Activated CD8-positive, alpha-beta memory T cell treated with anti-CD3 and anti-CD28 coated beads, Interleukin-2, amount 10 ng/mL, durations not matched to agents 7 days and 5 days (primary cell): Measurements from ENCODE around the gene ZNF195. TPM values are rescaled to one million over a fixed set of nuclear protein-coding genes. Genes with fewer than 3 reads are reported as not detected.
"Not testable (repeated sequence)": the region's sequence is repeated elsewhere in the genome, so short reads cannot be mapped to it uniquely, and the experiment has no call there.

Experiments used
- ATAC-seq: fragments of 150-1000 bp; cut with Tn5 transposase; one replicate; pipeline ENCODE4 v1.10.0; 2021; ENCODE audit warnings: moderate library complexity
- CTCF ChIA-PET: fragments of 350-600 bp; sonication (Branson Sonifier 250); formaldehyde crosslinking; loops from one replicate; lab custom pipeline; 2021; ENCODE audit warnings: antibody characterized with exemption; lab: Charles Lee
- DNase-seq: peaks from one replicate; pipeline ENCODE4 v3.0.0-alpha.2; 2020
- H3K27ac Mint-ChIP-seq: one replicate; pipeline ENCODE4 v1.8.0; 2021; ENCODE audit warnings: mild to moderate bottlenecking, mixed read lengths
- H3K27me3 Mint-ChIP-seq: one replicate; pipeline ENCODE4 v1.8.0; 2021; ENCODE audit warnings: mixed read lengths
- H3K36me3 Mint-ChIP-seq: one replicate; pipeline ENCODE4 v1.8.0; 2021; ENCODE audit warnings: mild to moderate bottlenecking, mixed read lengths
- H3K4me1 Mint-ChIP-seq: one replicate; pipeline ENCODE4 v1.8.0; 2021; ENCODE audit warnings: mixed read lengths
- H3K4me3 Mint-ChIP-seq: one replicate; pipeline ENCODE4 v1.8.0; 2021; ENCODE audit warnings: mild to moderate bottlenecking, moderate library complexity, mixed read lengths
- H3K9me3 Mint-ChIP-seq: one replicate; pipeline ENCODE4 v1.8.0; 2022; ENCODE audit warnings: low read depth, mixed read lengths
- total RNA-seq, 2 experiments: library from RNA; stranded (reverse); gene quantifications; one replicate each; pipeline ENCODE4 v1.2.3, GENCODE V29; 2021

ZNF195 gene
- total RNA-seq: 10 to 100 TPM; 39.1 to 43.1 TPM

GRCh38 chr11:3378426-3379423, at the start of gene ZNF195:
Gene ZNF195 (minus strand): TSS chr11:3379146. CDS start chr11:3379040, 106 bp downstream.
- Mint-ChIP-seq H3K27ac (peak within 1 kb of the TSS; percentile 93), H3K36me3 (peaks cover 44% of the 10 kb centered on the region), H3K27me3 (no peaks in the 10 kb centered on the region), H3K4me3 (peak within 1 kb of the TSS; percentile 85), H3K9me3 (peaks cover 12% of the 10 kb centered on the region), H3K4me1 (peaks cover 34% of the 10 kb centered on the region)
- CTCF ChIA-PET: interaction anchor here (1.2 to 1.8 kb wide), 4 partner anchors 9 to 463 kb away, joined by 3 to 5 read pairs (median 4); partner anchors contain the start of gene RHOG
- peak; percentile 100 for ATAC-seq
- DNase-seq: peak; percentile 99

- H3K27ac Mint-ChIP-seq, H3K36me3 Mint-ChIP-seq, ATAC-seq, DNase-seq, H3K4me1 Mint-ChIP-seq, CTCF ChIA-PET, H3K9me3 Mint-ChIP-seq, H3K4me3 Mint-ChIP-seq: not testable (repeated sequence)
- H3K27me3 Mint-ChIP-seq: peaks cover 38% of the 10 kb centered on the region
Observed at GRCh38 chr11:3428076-3428475, 49.1 kb upstream of the ZNF195 start.

DNA sequence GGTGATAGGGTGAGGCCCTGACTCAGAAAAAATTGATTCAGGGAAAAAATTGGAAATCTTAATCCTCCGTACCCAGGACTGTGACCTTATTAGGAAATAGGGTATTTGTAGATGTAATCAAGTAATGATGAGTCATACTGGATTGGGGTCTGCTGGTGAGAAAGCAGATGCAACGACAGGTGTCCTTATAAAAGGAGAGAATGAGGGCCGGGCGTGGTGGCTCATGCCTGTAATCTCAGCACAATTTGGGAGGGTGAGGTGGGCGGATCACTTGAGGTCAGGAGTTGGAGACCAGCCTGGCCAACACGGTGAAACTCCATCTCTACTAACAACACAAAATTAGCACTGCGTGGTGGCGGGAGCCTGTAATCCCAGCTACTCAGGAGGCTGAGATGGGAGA, 47.6 kb upstream of the ZNF195 start:
- H3K36me3 Mint-ChIP-seq, DNase-seq, ATAC-seq, H3K27ac Mint-ChIP-seq, CTCF ChIA-PET, H3K9me3 Mint-ChIP-seq, H3K4me3 Mint-ChIP-seq, H3K4me1 Mint-ChIP-seq: not testable (repeated sequence)
- peaks cover 42% of the 10 kb centered on the region for H3K27me3 Mint-ChIP-seq

DNA sequence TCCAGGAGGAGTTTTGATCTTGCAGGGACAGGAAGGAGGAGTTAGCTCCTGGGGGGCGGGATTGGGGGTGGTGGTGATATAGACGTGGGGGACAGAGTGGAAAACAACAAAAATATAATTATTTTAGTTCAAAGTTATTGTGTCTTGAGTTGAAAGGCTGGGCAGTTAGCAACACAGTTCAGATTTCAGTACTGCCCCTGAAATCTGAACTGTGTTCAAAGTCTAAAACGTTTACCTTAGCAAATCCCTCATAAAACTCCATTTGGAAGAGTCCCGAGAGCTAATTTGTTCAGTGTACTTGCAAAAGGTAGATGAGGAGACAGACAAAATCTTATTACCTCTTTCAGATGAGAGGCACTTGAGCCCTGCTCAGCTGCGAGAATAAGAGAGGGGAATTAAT, 45.0 kb upstream of the ZNF195 start:
- CTCF ChIA-PET, ATAC-seq, H3K27ac Mint-ChIP-seq, H3K4me1 Mint-ChIP-seq, H3K4me3 Mint-ChIP-seq, DNase-seq, H3K36me3 Mint-ChIP-seq, H3K9me3 Mint-ChIP-seq: not testable (repeated sequence)
- peaks cover 35% of the 10 kb centered on the region for H3K27me3 Mint-ChIP-seq

GRCh38 chr11:3423138-3423731, 44.3 kb upstream of the ZNF195 start:
- Mint-ChIP-seq H3K4me3 (peak overlapping the region; percentile 90), H3K27me3 (peaks cover 28% of the 10 kb centered on the region)
- not testable (repeated sequence) for H3K27ac Mint-ChIP-seq, H3K4me1 Mint-ChIP-seq, DNase-seq, ATAC-seq, H3K36me3 Mint-ChIP-seq, H3K9me3 Mint-ChIP-seq
- CTCF ChIA-PET: interaction anchor here (1.1 kb wide), 1 partner anchor 14 kb away, joined by 3 read pairs; no protein-coding TSS in a partner anchor

DNA sequence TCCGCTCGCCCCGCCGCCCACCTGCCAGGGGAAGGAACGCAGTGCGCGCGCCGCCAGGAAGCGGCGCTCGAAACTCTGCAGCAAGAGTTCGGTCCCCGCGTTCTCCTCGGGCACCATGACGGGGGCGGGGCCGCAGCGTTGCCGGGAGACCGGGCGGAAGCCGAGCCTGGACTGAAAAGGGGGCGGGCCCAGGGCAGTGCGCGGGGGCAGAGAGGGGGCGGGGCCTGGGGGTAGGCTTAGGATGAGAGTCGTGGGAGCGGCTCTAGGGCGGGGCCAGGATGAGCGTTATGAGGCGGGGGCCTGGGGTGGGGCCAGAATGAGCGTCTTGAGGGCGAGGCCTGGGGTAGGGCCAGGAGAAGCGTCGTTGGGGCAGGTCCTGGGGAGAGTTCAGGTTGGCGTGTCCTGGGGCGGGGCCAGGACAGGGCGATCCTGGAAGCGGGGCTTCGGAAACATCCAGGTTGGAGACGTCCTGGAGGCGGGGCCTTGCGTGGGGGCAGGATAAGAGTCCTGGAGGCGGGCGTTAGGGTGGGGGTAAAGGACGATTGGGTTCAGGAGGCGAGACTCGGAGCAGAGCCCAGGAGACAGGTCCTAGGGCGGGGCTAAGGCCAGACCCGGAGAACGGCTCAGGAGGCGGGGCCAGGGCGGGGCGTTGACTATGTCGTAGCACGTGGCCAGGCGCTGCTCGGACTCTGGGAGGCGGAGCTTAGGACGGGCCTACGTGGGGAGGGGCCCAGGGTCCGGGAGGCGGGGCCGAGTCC, 43.6 kb upstream of the ZNF195 start:
- not testable (repeated sequence) for H3K36me3 Mint-ChIP-seq, H3K4me1 Mint-ChIP-seq, H3K9me3 Mint-ChIP-seq
- peaks cover 24% of the 10 kb centered on the region for H3K27me3 Mint-ChIP-seq
- H3K27ac Mint-ChIP-seq: peak overlapping the region; percentile 94
- peak; percentile 99 for DNase-seq
- H3K4me3 Mint-ChIP-seq: peak overlapping the region; percentile 90
- ATAC-seq: peak; percentile 99
- CTCF ChIA-PET: interaction anchor here (1.1 kb wide), 1 partner anchor 14 kb away, joined by 3 read pairs; no protein-coding TSS in a partner anchor

DNA sequence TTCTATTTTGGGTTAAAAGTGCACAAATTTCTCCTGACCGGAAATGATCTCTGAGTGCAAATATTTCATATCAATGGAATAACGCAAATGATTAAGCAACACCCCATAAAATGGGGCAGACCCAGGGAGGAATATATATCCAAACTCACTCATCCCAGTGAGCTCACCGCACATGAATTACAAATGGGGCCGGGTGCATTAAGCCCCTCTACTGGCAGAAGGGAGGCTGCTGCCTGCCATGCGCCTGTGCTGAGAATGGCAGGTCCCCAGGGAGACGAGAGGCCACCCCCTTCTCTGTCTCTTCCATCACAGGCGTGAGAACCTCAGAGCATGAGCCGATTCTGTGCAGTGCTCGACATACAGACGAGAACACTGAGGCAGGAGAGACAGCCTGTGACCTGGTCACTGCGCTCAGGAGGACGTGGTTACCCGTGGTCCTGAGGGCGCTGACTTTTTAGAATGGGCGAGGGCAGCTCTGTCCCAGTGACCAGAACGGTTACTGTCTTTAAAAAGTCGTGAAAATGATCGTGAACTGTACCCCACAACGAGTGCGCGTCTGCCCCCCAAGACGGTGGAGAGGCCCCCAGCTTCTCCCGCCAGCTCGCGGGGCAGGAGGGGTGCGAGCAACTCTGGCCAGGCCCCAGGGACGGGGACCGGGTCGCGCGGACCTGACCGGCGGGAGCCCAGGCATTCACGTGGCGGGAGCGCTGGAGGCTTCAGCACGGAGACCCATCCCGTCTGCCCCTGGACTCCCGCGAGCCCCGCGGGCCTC, 42.8 kb upstream of the ZNF195 start:
- DNase-seq: peak; percentile 45
- H3K4me1 Mint-ChIP-seq, CTCF ChIA-PET, H3K9me3 Mint-ChIP-seq, ATAC-seq, H3K36me3 Mint-ChIP-seq: not testable (repeated sequence)
- Mint-ChIP-seq H3K4me3 (peak overlapping the region; percentile 90), H3K27me3 (peaks cover 24% of the 10 kb centered on the region), H3K27ac (peak overlapping the region; percentile 32)

GRCh38 chr11:3420281-3421042, 41.5 kb upstream of the ZNF195 start:
- H3K27me3 Mint-ChIP-seq: peaks cover 17% of the 10 kb centered on the region
- DNase-seq, H3K36me3 Mint-ChIP-seq, H3K4me3 Mint-ChIP-seq, H3K27ac Mint-ChIP-seq, ATAC-seq, H3K4me1 Mint-ChIP-seq, H3K9me3 Mint-ChIP-seq: not testable (repeated sequence)
- CTCF ChIA-PET: interaction anchor here (2.4 kb wide), 1 partner anchor 12 kb away, joined by 6 read pairs; no protein-coding TSS in a partner anchor

- H3K9me3 Mint-ChIP-seq, H3K36me3 Mint-ChIP-seq, H3K4me1 Mint-ChIP-seq, H3K4me3 Mint-ChIP-seq, ATAC-seq, H3K27ac Mint-ChIP-seq, DNase-seq: not testable (repeated sequence)
- H3K27me3 Mint-ChIP-seq: peaks cover 12% of the 10 kb centered on the region
- CTCF ChIA-PET: interaction anchor here (2.4 kb wide), 1 partner anchor 11 kb away, joined by 6 read pairs; no protein-coding TSS in a partner anchor
Observed at GRCh38 chr11:3419496-3419895, 40.5 kb upstream of the ZNF195 start.

DNA sequence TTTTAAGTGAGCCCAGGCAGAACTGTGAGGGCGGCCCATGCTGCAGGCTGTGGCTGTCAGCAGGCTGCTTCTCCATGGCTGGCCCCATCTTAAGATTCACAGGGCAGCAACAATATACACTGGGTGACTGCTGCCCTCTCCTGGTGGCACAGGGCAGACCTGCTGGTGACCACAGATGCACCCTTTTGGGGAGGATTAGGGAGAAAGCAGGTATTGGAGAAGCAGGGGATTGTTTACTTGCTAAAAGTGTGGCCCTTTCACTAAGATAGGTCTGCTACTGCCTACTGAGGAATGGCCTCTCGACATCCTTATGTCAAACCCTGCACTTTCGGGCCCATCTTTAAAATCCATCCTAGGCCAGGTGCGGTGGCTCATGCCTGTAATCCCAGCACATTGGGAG, 38.1 kb upstream of the ZNF195 start:
- not testable (repeated sequence) for H3K9me3 Mint-ChIP-seq, ATAC-seq

GRCh38 chr11:3415301-3415700, 36.4 kb upstream of the ZNF195 start:
- DNase-seq, H3K4me3 Mint-ChIP-seq, H3K27ac Mint-ChIP-seq, ATAC-seq, H3K27me3 Mint-ChIP-seq, CTCF ChIA-PET, H3K36me3 Mint-ChIP-seq, H3K4me1 Mint-ChIP-seq, H3K9me3 Mint-ChIP-seq: not testable (repeated sequence)

More for the DNA sequence above, 38.1 kb upstream of the ZNF195 start:
- H3K4me1 Mint-ChIP-seq, CTCF ChIA-PET, H3K36me3 Mint-ChIP-seq, H3K4me3 Mint-ChIP-seq, H3K27ac Mint-ChIP-seq: not testable (repeated sequence)
- peak; percentile 70 for DNase-seq
- peaks cover 10% of the 10 kb centered on the region for H3K27me3 Mint-ChIP-seq

GRCh38 chr11:3413666-3414065, 34.7 kb upstream of the ZNF195 start:
- CTCF ChIA-PET: not testable (repeated sequence)

More at GRCh38 chr11:3413666-3414065, 34.7 kb upstream of the ZNF195 start:
- not testable (repeated sequence) for H3K9me3 Mint-ChIP-seq, DNase-seq, H3K4me3 Mint-ChIP-seq, H3K27me3 Mint-ChIP-seq, H3K4me1 Mint-ChIP-seq, H3K27ac Mint-ChIP-seq, ATAC-seq, H3K36me3 Mint-ChIP-seq
